Kidney capillary endothelial cell (primary cell): ENCODE data around the gene TMC3.
"Not testable (repeated sequence)": the region's sequence is repeated elsewhere in the genome, so short reads cannot be mapped to it uniquely, and the experiment has no call there.

ENCODE experiments used
- DNase-seq: peaks from one replicate; pipeline ENCODE4 v3.0.0-alpha.2; 2018; ENCODE audit warnings: low spot score

TMC3 gene

DNA sequence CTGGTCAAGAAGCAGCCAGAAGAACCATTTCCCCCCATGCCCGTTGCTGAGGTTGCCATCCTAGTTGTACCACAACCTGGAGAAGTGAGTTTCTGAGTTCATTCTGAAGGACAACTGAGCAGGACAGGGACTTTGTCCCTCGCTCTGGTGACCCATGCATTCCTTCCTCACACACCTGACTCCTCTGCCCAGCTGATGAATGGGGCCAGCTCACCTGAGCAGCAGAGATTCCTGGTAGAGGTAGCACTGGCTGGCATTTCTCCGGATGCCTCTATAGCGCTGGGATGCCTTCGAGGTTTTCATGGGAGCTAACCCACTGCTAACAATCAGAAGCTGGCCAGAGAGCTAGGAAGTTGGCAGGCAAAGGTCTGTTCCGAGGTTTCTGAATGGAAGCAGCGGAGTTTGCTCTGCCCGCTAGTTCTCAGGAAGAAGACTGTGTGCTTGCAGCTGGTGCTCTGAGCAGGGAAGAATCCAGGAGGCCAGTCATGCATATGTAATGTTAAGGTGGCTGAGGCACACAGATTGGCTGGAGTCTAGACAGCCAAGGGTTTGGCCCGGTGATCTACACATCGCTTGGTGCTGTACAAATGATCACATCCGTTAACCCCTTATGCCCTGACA lies at the start of gene TMC3:
Gene TMC3 (minus strand): TSS at position 439 of the 621 bp plus-strand sequence. CDS start 136 bp downstream, at position 303.
- DNase-seq: no peak

- DNase-seq: no peak
Observed at GRCh38 chr15:81421461-81421860, 47.4 kb upstream of the TMC3 start.

GRCh38 chr15:81419332-81419943 lies 45.4 kb upstream of the TMC3 start:
- DNase-seq: peak; percentile 4

DNA sequence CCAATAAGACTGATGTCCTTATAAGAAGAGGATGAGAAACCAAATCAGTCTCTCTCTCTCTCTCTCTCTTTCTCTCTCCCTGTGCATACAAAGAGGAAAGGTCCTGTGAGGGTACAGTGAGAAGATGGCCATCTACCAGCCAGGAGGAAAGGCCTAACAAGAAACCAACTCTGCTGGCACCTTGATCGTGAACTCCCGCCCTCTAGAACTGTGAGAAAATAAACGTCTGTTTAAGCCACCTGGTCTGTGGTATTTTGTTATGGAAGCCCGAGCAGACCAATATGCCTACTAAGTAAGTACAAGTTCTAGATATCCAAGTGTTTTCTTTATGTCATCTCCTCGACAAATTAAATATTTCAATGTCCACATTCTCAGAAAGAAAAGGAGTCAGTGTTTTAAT lies 44.9 kb upstream of the TMC3 start:
- no peak for DNase-seq

GRCh38 chr15:81418444-81418843 lies 44.4 kb upstream of the TMC3 start:
- no peak for DNase-seq

GRCh38 chr15:81414274-81414968 lies 40.4 kb upstream of the TMC3 start:
- DNase-seq: not testable (repeated sequence)

- no peak for DNase-seq
Observed at GRCh38 chr15:81413851-81414250, 39.8 kb upstream of the TMC3 start.

- DNase-seq: no peak
Observed at GRCh38 chr15:81411969-81412633, 38.1 kb upstream of the TMC3 start.

DNA sequence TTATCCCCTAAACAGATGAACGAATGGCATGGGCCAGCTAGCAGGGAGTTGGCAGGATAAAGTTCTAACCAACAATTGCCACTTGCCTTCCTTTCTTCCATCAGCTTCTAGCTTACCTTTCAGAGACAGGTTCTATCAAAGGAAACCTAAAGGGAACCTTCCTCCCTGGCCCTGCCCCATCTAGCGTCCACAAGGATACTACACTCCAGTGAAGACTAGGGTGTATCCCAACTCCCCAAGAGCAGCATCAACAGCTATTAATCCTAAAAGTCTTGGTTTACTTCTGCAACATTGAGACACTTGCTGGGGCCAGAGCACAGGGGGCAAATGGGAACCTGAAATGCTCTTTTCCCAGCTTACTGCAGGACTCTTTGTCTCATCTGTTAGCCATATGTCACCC lies 37.0 kb upstream of the TMC3 start:
- no peak for DNase-seq

DNA sequence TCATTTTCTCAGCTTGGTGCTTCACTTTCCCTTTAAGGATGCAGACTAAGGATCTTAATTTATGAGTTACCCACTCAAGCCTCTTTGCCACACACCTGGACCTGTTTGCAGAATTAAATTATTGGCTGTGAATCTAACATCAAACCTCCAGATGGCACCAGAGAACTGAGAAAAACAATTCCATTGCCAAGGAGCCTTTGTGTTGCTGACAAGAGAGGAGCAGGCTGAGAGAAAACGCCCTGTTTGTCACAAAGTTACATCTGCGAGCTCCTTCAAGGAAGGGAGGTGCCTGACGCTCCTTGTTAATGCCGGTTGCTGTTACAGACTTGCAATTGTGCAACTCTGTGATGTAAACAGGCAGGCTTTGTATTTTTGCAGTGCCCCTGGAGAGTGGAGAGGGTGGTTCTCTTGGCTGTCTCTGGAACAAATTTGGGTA lies 36.3 kb upstream of the TMC3 start:
- DNase-seq: peak; percentile 65

- DNase-seq: no peak
Observed at GRCh38 chr15:81407718-81408117, 33.7 kb upstream of the TMC3 start.

- DNase-seq: no peak
Observed at GRCh38 chr15:81407176-81407575, 33.2 kb upstream of the TMC3 start.

- DNase-seq: peak; percentile 62
Observed at GRCh38 chr15:81400640-81401236, 26.7 kb upstream of the TMC3 start.

DNA sequence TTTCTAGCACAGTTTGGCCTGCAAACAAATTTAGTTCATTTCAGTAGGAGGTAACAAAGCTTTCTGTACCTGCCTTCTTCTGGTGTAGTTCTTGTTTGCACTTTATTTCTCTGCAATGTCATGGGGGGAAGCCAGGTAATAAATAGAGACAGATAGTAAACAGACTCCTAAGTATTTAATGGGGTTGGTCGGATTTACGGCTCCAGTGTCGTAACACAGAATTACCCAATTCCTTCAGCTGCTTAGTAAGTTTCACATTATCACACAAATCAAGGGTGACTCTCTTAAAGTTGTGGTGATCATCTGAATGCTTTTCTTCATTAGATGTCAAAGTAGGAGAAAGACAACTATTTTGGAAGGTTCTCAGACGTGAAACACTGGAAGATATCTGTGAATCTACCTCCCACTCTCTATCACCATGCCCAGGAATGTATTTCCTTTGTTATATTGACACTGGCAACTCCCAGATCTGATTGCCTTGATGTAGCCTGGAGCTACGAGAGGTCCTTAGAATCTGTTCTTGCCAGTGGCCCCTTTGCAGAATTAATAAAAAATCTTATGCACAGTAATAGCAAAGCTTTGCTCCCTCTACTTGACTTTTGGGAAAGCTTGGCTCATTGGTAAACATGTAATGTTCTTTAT lies 25.0 kb upstream of the TMC3 start:
- no peak for DNase-seq

GRCh38 chr15:81398456-81398855 lies 24.4 kb upstream of the TMC3 start:
- no peak for DNase-seq

DNA sequence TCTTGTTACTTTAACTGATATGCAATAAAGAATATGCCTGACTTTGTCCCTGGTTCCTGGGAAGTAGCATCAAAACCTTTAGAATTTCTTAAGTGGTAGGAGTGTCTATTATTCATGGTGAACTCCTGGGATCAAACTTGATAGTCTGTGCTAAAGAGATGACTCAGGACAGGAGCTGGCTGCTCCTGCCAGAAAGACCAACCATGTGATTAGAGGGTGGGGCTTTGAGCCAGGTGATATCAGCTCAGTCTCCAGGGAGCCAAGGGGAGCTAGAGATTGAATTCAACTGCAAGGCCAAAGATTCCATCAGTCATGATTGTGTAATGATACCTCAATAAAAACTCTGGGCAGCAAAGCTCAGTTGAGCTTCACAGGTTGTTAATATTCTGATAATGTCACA lies 20.6 kb upstream of the TMC3 start:
- no peak for DNase-seq

DNA sequence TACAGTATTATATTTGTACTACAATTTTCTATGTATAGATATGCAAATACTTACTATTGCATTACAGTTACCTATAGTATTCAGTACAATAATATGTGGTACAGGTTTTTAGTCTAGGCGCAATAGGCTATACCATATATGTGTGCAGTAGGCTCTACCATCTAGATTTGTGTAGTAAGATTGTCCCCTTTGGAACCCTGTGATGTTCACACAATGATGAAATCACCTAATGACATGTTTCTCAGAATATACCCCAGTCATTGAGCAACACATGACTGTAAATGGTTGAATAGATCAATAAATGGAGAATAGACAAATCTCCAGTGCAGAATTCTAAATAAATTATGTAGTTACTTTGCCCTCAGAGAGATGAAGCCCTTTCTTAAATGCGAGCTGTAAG lies 17.6 kb upstream of the TMC3 start:
- DNase-seq: no peak

DNA sequence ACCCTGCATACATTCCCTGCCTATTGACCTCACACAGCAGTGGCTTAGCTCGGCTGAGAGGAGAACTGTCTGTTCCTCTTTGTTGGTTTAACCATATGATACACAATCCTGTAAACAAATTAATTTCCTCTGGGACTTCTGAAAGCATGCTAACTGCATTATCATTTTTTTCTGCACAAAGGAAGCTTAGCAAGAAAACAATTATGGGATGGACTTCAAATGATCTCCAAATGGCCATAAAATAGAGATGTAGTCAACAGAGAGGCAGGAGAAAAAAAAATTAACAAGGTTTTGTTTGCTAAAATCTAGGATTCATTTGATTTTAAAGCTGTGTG lies 14.4 kb upstream of the TMC3 start:
- DNase-seq: no peak

GRCh38 chr15:81387621-81388435 lies 13.8 kb upstream of the TMC3 start:
- no peak for DNase-seq

GRCh38 chr15:81386947-81387346 lies 12.9 kb upstream of the TMC3 start:
- peak; percentile 8 for DNase-seq

- no peak for DNase-seq
Observed at GRCh38 chr15:81385721-81386076, 11.7 kb upstream of the TMC3 start.
